ENCODE data around the gene SERINC2.

SERINC2 gene

GRCh38 chr1:31434101-31434871 is 21.3 kb downstream of the SERINC2 start:
- H3K4me2 ChIP-seq (ENCODE audit: low read length), result no peak overlapping the region
- no peaks in the 10 kb centered on the region for H3K9me3 ChIP-seq (ENCODE audit: control insufficient read depth, low read length)
- H3K36me3 ChIP-seq (ENCODE audit: control insufficient read depth, insufficient read depth, low read length), result no peaks in the 10 kb centered on the region
- no peak overlapping the region for H2AFZ ChIP-seq
- no peaks in the 10 kb centered on the region for H3K79me2 ChIP-seq
- no peak for TF ChIP-seq CTCF (IDR thresholded peaks at IDR 0.05)
- no peaks in the 10 kb centered on the region for H3K27me3 ChIP-seq (ENCODE audit: control insufficient read depth, insufficient read depth, low read length)
- H3K27ac ChIP-seq, result no peak overlapping the region
- no peak overlapping the region for H3K9ac ChIP-seq
- no peaks in the 10 kb centered on the region for H3K4me1 ChIP-seq
- H3K4me3 ChIP-seq (ENCODE audit: low read depth, low read length), result no peak overlapping the region

- no peak for TF ChIP-seq CTCF (IDR thresholded peaks at IDR 0.05)
- Histone ChIP-seq H3K9ac (no peak overlapping the region), H3K27ac (no peak overlapping the region), H3K79me2 (no peaks in the 10 kb centered on the region), H3K4me2 (ENCODE audit: low read length) (no peak overlapping the region), H3K9me3 (ENCODE audit: control insufficient read depth, low read length) (no peaks in the 10 kb centered on the region), H2AFZ (no peak overlapping the region), H3K4me3 (ENCODE audit: low read depth, low read length) (no peak overlapping the region), H3K27me3 (ENCODE audit: control insufficient read depth, insufficient read depth, low read length) (no peaks in the 10 kb centered on the region), H3K36me3 (ENCODE audit: control insufficient read depth, insufficient read depth, low read length) (no peaks in the 10 kb centered on the region), H3K4me1 (no peaks in the 10 kb centered on the region)
These were observed 22.0 kb downstream of the SERINC2 start for GRCh38 chr1:31434979-31435378.

GRCh38 chr1:31435471-31436409 is 22.7 kb downstream of the SERINC2 start:
- Histone ChIP-seq H3K9me3 (ENCODE audit: control insufficient read depth, low read length) (no peaks in the 10 kb centered on the region), H3K27ac (no peak overlapping the region), H3K4me1 (no peaks in the 10 kb centered on the region), H3K4me3 (ENCODE audit: low read depth, low read length) (no peak overlapping the region), H3K27me3 (ENCODE audit: control insufficient read depth, insufficient read depth, low read length) (no peaks in the 10 kb centered on the region), H3K36me3 (ENCODE audit: control insufficient read depth, insufficient read depth, low read length) (no peaks in the 10 kb centered on the region), H3K4me2 (ENCODE audit: low read length) (no peak overlapping the region), H2AFZ (no peak overlapping the region), H3K79me2 (no peaks in the 10 kb centered on the region), H3K9ac (no peak overlapping the region)
- no peak for TF ChIP-seq CTCF (IDR thresholded peaks at IDR 0.05)

- Histone ChIP-seq H3K27ac (no peak overlapping the region), H3K4me3 (ENCODE audit: low read depth, low read length) (no peak overlapping the region), H2AFZ (no peak overlapping the region), H3K9me3 (ENCODE audit: control insufficient read depth, low read length) (no peaks in the 10 kb centered on the region), H3K27me3 (ENCODE audit: control insufficient read depth, insufficient read depth, low read length) (no peaks in the 10 kb centered on the region), H3K79me2 (no peaks in the 10 kb centered on the region), H3K9ac (no peak overlapping the region), H3K4me1 (no peaks in the 10 kb centered on the region), H3K36me3 (ENCODE audit: control insufficient read depth, insufficient read depth, low read length) (no peaks in the 10 kb centered on the region), H3K4me2 (ENCODE audit: low read length) (no peak overlapping the region)
- TF ChIP-seq CTCF (IDR thresholded peaks at IDR 0.05), result no peak
These were observed 23.8 kb downstream of the SERINC2 start for GRCh38 chr1:31436596-31437432.
